ENCODE data around the gene DPYD. TPM values are rescaled to one million over a fixed set of nuclear protein-coding genes. Genes with fewer than 3 reads are reported as not detected.
A peak's percentile ranks its signal among the peaks of the same experiment; 100 is the strongest.

Gene DPYD
- total and polyA plus RNA-seq, 8 donors: 2.7 to 24.5 (median 9.4) TPM

DNA sequence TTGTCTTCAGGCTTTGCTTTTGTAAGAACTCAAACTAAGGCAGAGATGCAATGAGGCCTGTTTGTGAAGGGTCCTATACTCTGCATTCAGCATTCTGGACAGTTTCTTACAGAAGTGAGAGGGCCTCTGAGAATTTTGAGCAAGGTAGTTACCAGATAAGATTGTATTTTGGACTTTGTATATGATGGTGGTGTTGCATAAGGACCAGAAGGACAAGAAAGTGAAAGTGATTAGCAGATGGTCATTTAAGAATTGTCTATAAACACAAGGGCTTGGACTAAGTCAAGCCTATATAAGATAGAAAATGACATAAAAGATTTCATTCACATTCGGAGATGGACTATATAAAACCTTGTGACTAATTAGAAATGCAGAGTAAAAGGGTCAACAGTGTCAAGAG is 662.2 kb downstream of the DPYD start:
- no peaks in the 10 kb centered on the region for H3K36me3 ChIP-seq
- H3K27me3 ChIP-seq: no peaks in the 10 kb centered on the region
- H3K4me3 ChIP-seq: no peak overlapping the region
- TF ChIP-seq, protein P1, sequence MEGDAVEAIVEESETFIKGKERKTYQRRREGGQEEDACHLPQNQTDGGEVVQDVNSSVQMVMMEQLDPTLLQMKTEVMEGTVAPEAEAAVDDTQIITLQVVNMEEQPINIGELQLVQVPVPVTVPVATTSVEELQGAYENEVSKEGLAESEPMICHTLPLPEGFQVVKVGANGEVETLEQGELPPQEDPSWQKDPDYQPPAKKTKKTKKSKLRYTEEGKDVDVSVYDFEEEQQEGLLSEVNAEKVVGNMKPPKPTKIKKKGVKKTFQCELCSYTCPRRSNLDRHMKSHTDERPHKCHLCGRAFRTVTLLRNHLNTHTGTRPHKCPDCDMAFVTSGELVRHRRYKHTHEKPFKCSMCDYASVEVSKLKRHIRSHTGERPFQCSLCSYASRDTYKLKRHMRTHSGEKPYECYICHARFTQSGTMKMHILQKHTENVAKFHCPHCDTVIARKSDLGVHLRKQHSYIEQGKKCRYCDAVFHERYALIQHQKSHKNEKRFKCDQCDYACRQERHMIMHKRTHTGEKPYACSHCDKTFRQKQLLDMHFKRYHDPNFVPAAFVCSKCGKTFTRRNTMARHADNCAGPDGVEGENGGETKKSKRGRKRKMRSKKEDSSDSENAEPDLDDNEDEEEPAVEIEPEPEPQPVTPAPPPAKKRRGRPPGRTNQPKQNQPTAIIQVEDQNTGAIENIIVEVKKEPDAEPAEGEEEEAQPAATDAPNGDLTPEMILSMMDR (IDR thresholded peaks at IDR 0.05): no peak
- no peaks in the 10 kb centered on the region for H3K9me3 ChIP-seq
- H3K27ac ChIP-seq: no peak overlapping the region
- intact Hi-C loops (cut with DNase I): no loop called here
- H3K4me1 ChIP-seq: no peaks in the 10 kb centered on the region
- DNase-seq (no peak), FAIRE-seq (no peak), ATAC-seq (no peak)
- 90 to 92% methylated on average over 1 of the region's 1 CpG for WGBS, 2 donors

DNA sequence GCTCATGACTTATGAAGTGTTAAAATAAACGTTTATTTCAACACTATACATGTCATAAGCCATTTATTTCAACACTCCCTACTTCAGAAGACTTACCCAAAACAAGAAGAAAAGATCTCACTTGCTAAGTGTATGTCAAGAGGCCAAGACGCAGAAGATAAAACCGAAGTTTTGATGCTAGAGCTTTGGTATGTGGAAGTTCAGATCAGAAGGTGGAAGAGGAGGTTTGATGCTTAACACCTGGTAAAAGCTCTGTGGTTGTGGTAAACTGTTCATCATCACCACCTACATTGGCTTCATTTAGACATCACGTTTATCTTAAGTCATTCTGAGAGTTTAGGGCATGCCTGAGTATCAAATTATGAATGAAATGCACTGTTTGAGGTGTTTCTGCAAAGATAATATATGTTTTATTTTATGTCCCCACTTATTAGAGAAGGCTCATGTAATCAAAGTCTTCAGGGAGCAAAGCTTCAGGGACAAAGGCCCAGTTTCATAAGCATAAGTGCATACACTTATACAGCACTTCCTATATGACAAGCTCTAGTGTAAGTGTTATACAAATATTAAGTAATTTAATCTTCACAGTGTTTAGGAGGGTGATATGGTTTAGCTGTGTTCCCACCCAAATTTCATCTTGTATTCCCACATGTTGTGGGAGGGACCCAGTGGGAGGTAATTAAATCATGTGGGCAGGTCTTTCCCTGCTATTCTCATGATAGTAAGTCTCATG is 665.9 kb downstream of the DPYD start:
- FAIRE-seq (no peak), DNase-seq (no peak)
- 66 to 67% methylated on average over 4 of the region's 4 CpGs for WGBS, 2 donors

DNA sequence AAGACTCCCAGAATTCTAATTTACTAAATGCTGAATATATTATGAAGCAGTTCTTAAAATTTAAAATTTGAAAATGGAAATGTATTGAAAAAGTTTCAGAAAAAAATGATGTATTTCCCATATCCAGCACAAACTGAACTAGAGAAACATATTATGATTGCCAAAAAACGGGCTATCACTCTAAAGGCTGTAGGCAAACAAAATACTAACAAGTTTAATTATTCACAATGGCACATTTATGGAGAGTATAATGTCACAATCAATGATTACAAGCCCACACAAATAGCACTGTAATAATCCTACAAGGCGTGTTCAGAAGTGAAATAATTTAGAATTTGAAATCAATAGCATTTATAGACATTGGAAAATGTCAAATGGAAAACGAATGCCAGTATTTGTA is 667.9 kb downstream of the DPYD start:
- no peak for DNase-seq
- no peak for ATAC-seq
- H3K36me3 ChIP-seq: no peaks in the 10 kb centered on the region
- no peaks in the 10 kb centered on the region for H3K9me3 ChIP-seq
- H3K4me3 ChIP-seq: no peak overlapping the region
- no peaks in the 10 kb centered on the region for H3K27me3 ChIP-seq
- TF ChIP-seq, protein P1 (IDR thresholded peaks at IDR 0.05): no peak
- peaks cover 0 to 4% (median 3%) of the 10 kb centered on the region in 3 donors for H3K4me1 ChIP-seq
- FAIRE-seq: no peak
- intact Hi-C loops (cut with DNase I): no loop called here
- 23 to 26% methylated on average over 3 of the region's 3 CpGs for WGBS, 2 donors
- H3K27ac ChIP-seq: no peak overlapping the region

More for the DNA sequence above, 665.9 kb downstream of the DPYD start:
- Histone ChIP-seq H3K27ac (no peak overlapping the region), H3K9me3 (no peaks in the 10 kb centered on the region), H3K36me3 (no peaks in the 10 kb centered on the region), H3K4me1 (peaks cover 0 to 4% (median 3%) of the 10 kb centered on the region in 3 donors), H3K4me3 (no peak overlapping the region), H3K27me3 (no peaks in the 10 kb centered on the region)
- TF ChIP-seq, protein P1 (IDR thresholded peaks at IDR 0.05): no peak
- intact Hi-C loops (cut with DNase I): no loop called here
- no peak for ATAC-seq

DNA sequence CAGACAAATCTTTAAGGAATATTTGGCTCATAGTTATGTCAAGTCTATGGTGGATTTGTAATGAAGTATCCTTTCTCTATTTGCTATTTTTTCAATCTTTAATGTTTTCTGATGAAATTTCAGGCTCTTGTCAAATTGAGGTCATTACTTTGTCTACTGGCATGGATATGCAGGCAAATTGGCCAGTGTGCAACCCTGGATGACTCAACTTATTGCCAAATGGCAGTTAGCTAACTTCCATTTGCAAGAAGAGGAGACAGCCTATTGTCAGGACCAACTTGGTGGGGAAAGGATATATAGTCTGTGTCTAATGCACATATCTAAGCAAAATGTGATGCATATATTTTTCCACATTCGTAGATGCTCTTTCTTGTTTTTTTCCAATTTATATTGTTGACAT is 668.8 kb downstream of the DPYD start:
- FAIRE-seq (no peak), DNase-seq (peak in 1 of 6 donors; percentile 21), ATAC-seq (peak in 1 of 4 donors; percentile 34)
- Histone ChIP-seq H3K27me3 (no peaks in the 10 kb centered on the region), H3K9me3 (no peaks in the 10 kb centered on the region), H3K27ac (no peak overlapping the region), H3K4me1 (peaks cover 0 to 4% (median 3%) of the 10 kb centered on the region in 3 donors), H3K36me3 (no peaks in the 10 kb centered on the region), H3K4me3 (no peak overlapping the region)
- WGBS, 2 donors: 0 to 88% methylated on average over 1 of the region's 1 CpG
- TF ChIP-seq, protein P1 (IDR thresholded peaks at IDR 0.05): no peak
- intact Hi-C loops (cut with DNase I): no loop called here

DNA sequence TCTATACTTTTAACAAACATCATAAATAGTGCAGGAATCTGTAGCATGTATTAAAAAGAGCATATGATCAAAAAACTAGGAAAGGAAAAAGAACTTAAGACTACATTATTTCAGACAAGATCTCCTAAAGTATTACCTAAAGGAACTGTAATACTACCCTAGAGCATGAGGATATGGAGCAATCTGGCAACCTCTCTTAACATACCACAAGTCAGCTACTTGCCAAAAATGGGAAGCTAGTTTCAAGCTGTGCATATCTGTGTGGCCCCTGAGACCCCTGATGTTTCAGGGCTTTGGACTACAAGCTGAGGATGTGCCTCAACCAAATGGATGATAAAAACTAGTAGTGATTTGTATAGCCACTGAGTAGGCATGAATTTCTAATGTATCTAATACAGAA is 673.6 kb downstream of the DPYD start:
- Histone ChIP-seq H3K4me1 (no peaks in the 10 kb centered on the region), H3K9me3 (no peaks in the 10 kb centered on the region), H3K27ac (no peak overlapping the region), H3K36me3 (no peaks in the 10 kb centered on the region), H3K27me3 (no peaks in the 10 kb centered on the region), H3K4me3 (no peak overlapping the region)
- FAIRE-seq (no peak), ATAC-seq (no peak), DNase-seq (no peak)
- TF ChIP-seq, protein P1 (IDR thresholded peaks at IDR 0.05): no peak
- intact Hi-C loops (cut with DNase I): no loop called here

All from pancreas (tissue), 10 donors.